Measurements from ENCODE around the gene TMEM219.

GRCh38 chr16:29975811-29976511 is 14.1 kb downstream of the TMEM219 start:
- no peak for TF ChIP-seq CTCF (IDR thresholded peaks at IDR 0.05; ENCODE audit: insufficient read depth, low read length, poor library complexity, severe bottlenecking)
- TF ChIP-seq EZH2phosphoT487 (conservative IDR thresholded peaks at IDR 0.05; ENCODE audit: low read length), result no peak
